ENCODE data around the gene DDAH1. TPM values are rescaled to one million over a fixed set of nuclear protein-coding genes. Genes with fewer than 3 reads are reported as not detected.

DDAH1 gene
- total RNA-seq, 1 experiment from 2014 or later, result 22.8 TPM

DNA sequence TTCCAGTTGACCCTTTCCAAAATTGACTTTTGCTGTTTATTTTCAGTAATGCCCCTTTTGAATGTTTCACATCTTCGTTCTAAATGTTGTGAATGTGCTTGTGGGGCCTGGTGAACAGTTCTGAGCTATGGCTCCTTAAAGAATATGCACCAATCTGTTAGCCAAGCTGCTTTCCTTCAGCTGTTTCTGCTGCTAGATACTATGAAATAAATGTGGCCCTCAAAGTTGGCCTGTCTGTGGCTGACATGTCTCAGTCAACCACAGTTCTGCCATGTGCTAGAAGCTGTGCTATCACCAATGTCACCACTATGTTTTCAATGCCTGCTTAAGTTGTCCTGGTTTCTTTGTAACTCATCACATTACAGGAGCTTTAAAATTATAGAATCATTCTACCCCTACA is 101.9 kb downstream of the DDAH1 start:
- TF ChIP-seq, protein P1, sequence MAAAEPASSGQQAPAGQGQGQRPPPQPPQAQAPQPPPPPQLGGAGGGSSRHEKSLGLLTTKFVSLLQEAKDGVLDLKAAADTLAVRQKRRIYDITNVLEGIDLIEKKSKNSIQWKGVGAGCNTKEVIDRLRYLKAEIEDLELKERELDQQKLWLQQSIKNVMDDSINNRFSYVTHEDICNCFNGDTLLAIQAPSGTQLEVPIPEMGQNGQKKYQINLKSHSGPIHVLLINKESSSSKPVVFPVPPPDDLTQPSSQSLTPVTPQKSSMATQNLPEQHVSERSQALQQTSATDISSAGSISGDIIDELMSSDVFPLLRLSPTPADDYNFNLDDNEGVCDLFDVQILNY (CRISPR knock-in tag; IDR thresholded peaks at IDR 0.05), result no peak
- TF ChIP-seq, protein P2, sequence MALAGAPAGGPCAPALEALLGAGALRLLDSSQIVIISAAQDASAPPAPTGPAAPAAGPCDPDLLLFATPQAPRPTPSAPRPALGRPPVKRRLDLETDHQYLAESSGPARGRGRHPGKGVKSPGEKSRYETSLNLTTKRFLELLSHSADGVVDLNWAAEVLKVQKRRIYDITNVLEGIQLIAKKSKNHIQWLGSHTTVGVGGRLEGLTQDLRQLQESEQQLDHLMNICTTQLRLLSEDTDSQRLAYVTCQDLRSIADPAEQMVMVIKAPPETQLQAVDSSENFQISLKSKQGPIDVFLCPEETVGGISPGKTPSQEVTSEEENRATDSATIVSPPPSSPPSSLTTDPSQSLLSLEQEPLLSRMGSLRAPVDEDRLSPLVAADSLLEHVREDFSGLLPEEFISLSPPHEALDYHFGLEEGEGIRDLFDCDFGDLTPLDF (CRISPR knock-in tag; IDR thresholded peaks at IDR 0.05), result no peak
- TF ChIP-seq OVOL2 (CRISPR knock-in tag; IDR thresholded peaks at IDR 0.05; ENCODE audit: borderline replicate concordance), result no peak
- no peak for TF ChIP-seq ZNF263 (CRISPR knock-in tag; IDR thresholded peaks at IDR 0.05; ENCODE audit: low read depth)
- TF ChIP-seq, protein P3, sequence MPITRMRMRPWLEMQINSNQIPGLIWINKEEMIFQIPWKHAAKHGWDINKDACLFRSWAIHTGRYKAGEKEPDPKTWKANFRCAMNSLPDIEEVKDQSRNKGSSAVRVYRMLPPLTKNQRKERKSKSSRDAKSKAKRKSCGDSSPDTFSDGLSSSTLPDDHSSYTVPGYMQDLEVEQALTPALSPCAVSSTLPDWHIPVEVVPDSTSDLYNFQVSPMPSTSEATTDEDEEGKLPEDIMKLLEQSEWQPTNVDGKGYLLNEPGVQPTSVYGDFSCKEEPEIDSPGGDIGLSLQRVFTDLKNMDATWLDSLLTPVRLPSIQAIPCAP (CRISPR knock-in tag; IDR thresholded peaks at IDR 0.05), result no peak
- no peak for TF ChIP-seq SMAD4 (CRISPR knock-in tag; IDR thresholded peaks at IDR 0.05)
- no peak for TF ChIP-seq ETV6 (CRISPR knock-in tag; IDR thresholded peaks at IDR 0.05)
- ATAC-seq (no peak), DNase-seq (ENCODE audit: low spot score) (no peak)
- Mint-ChIP-seq H3K4me1 (no peaks in the 10 kb centered on the region), H3K9me3 (no peaks in the 10 kb centered on the region), H3K27me3 (ENCODE audit: low read depth) (no peaks in the 10 kb centered on the region; the same call in 1 of the 2 replicates), H3K36me3 (no peaks in the 10 kb centered on the region), H3K4me3 (no peak overlapping the region), H3K27ac (no peak overlapping the region)
- ChIA-PET CTCF (interaction anchor here (0.8 to 1.7 kb wide), 2 partner anchors 19 to 55 kb away, joined by 3 to 4 read pairs; no protein-coding TSS in a partner anchor), POLR2A (interaction anchor here (0.6 kb wide), 1 partner anchor 14 kb away, joined by 3 read pairs; no protein-coding TSS in a partner anchor)

DNA sequence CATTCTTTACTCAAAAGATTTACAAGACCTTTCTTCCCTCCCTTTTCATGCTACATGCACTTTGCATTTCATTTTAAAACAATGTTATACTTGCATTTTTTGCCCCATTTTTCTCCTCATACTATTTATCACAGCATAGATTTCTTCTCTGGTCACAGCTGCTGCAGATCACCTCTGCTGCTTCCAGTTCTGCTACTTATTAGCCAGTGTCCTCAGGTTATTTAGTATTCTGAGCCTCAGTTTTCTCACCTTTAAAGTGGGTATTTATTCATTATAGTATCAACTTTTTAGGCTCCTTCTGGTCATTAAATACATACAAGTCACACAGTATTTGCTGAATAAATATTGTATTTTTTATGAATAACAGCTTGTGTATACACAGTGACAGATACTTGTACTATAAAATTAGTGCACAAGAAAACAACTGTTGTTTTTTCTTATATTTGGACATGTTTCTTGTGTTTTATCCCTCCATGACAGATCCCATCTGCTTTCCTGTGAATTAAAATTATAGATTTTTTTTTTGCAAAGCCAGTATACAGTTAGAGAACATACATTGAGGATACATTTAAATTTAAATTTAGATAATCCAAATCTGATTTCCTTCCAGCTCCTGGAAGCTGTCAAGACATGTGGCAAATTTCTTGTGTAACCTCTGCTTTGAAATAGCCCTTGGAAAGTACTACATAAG is 103.2 kb downstream of the DDAH1 start:
- no peak for DNase-seq (ENCODE audit: low spot score)
- Mint-ChIP-seq H3K9me3 (no peaks in the 10 kb centered on the region), H3K27me3 (ENCODE audit: low read depth) (no peaks in the 10 kb centered on the region; the same call in 1 of the 2 replicates), H3K36me3 (no peaks in the 10 kb centered on the region), H3K4me3 (no peak overlapping the region), H3K27ac (no peak overlapping the region), H3K4me1 (no peaks in the 10 kb centered on the region)
- POLR2A ChIA-PET, result no interaction called here
- ATAC-seq, result no peak
- CTCF ChIA-PET, result interaction anchor here (1.6 to 1.7 kb wide), 2 partner anchors 54 kb away, joined by 4 read pairs; no protein-coding TSS in a partner anchor
- TF ChIP-seq, protein P4, sequence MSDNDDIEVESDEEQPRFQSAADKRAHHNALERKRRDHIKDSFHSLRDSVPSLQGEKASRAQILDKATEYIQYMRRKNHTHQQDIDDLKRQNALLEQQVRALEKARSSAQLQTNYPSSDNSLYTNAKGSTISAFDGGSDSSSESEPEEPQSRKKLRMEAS (CRISPR knock-in tag; IDR thresholded peaks at IDR 0.05), result no peak
- no peak for TF ChIP-seq CBFB (CRISPR knock-in tag; IDR thresholded peaks at IDR 0.05; ENCODE audit: low read depth)
- TF ChIP-seq, protein P5, sequence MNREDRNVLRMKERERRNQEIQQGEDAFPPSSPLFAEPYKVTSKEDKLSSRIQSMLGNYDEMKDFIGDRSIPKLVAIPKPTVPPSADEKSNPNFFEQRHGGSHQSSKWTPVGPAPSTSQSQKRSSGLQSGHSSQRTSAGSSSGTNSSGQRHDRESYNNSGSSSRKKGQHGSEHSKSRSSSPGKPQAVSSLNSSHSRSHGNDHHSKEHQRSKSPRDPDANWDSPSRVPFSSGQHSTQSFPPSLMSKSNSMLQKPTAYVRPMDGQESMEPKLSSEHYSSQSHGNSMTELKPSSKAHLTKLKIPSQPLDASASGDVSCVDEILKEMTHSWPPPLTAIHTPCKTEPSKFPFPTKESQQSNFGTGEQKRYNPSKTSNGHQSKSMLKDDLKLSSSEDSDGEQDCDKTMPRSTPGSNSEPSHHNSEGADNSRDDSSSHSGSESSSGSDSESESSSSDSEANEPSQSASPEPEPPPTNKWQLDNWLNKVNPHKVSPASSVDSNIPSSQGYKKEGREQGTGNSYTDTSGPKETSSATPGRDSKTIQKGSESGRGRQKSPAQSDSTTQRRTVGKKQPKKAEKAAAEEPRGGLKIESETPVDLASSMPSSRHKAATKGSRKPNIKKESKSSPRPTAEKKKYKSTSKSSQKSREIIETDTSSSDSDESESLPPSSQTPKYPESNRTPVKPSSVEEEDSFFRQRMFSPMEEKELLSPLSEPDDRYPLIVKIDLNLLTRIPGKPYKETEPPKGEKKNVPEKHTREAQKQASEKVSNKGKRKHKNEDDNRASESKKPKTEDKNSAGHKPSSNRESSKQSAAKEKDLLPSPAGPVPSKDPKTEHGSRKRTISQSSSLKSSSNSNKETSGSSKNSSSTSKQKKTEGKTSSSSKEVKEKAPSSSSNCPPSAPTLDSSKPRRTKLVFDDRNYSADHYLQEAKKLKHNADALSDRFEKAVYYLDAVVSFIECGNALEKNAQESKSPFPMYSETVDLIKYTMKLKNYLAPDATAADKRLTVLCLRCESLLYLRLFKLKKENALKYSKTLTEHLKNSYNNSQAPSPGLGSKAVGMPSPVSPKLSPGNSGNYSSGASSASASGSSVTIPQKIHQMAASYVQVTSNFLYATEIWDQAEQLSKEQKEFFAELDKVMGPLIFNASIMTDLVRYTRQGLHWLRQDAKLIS (CRISPR knock-in tag; IDR thresholded peaks at IDR 0.05; ENCODE audit: borderline replicate concordance), result no peak

DNA sequence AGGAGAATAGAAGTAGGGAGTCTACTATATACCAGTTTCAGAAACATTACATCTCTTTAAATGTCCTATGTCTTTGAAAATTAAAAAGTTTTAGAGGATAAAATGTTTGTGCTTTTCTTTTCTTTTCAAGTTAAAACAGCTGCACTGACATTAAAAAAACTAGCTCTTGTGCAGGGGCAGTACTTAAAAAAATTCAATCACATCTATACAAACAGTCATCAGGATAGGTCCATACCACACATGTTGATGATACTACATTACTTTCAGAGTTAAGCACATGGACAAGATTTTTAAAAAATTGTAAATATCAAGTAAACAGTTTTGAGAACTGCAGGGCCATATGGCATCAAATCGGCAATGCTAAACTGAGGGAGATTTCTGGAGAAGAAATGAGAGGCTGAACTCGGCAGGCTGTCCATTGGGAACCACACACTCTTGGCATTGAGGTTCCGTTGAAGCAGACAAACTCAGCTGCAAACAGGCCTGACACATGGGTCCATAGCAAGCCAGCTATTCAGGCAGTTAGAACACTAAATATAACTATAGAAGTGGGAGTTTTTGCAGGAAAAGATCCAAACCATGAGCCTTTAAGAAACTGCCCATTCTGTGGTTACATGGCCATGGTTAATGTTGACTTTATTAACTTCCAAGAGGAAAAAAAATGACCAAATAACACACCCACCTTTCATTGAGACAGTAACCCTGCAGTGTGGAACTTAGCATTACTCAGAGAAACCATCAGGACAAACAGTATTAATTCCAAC is 104.0 kb downstream of the DDAH1 start:
- H3K9me3 Mint-ChIP-seq, result no peaks in the 10 kb centered on the region
- ATAC-seq (no peak), DNase-seq (ENCODE audit: low spot score) (no peak)
- CTCF ChIA-PET, result interaction anchor here (1.6 kb wide), 1 partner anchor 53 kb away, joined by 4 read pairs; no protein-coding TSS in a partner anchor
- no peak overlapping the region for H3K27ac Mint-ChIP-seq
- no peak for TF ChIP-seq FOXJ3 (CRISPR knock-in tag; IDR thresholded peaks at IDR 0.05; ENCODE audit: borderline replicate concordance)
- POLR2A ChIA-PET, result no interaction called here
- no peaks in the 10 kb centered on the region for H3K4me1 Mint-ChIP-seq
- H3K4me3 Mint-ChIP-seq, result no peak overlapping the region
- H3K36me3 Mint-ChIP-seq, result no peaks in the 10 kb centered on the region
- H3K27me3 Mint-ChIP-seq (ENCODE audit: low read depth), result no peaks in the 10 kb centered on the region; the same call in 1 of the 2 replicates

All from WTC11 (cell line).